ENCODE data around the gene LRRK1. TPM values are rescaled to one million over a fixed set of nuclear protein-coding genes. Genes with fewer than 3 reads are reported as not detected.
A peak's percentile ranks its signal among the peaks of the same experiment; 100 is the strongest.

LRRK1 gene
- total RNA-seq, 2 experiments from 2014 or later, result 1.2 to 1.9 TPM

DNA sequence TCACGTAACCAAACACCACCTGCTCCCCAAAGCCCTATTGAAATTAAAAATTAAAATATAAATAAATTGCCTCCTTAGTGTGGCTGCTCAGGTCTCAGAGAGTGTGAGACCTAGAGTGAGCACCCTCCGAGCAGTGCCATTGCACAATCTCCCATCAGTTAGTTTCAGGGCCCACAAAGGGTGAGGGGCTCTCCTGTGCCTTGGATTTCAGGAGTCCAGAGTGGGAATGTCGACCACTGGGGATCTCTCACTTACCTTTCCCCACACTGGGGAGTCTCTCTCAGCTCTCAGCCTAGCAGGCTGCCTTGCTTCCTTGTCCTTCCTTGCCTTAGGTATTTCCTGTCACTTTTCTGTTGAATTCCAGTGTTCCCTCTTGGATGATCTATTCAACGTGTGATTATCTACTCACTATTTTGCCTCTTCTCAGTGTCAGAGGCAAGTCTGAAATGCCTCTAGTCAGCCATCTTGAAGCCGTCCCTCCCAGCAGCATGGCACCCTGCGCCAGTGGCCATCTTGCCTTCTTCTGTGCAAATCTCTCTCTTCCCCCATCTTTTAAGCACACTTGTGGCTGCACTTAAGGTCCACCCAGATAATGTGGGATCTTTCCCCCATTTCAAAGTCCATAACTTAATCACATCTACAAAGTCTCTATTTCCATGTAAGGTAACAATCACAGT lies 119.3 kb downstream of the LRRK1 start:
- Mint-ChIP-seq H3K36me3 (peaks cover 13% of the 10 kb centered on the region), H3K27ac (no peak overlapping the region), H3K4me3 (no peak overlapping the region), H3K9me3 (ENCODE audit: low read depth) (peaks cover 14% of the 10 kb centered on the region), H3K4me1 (peaks cover 4% of the 10 kb centered on the region), H3K27me3 (peaks cover 71% of the 10 kb centered on the region)
- DNase-seq (peak; percentile 22), ATAC-seq (no peak)
- CTCF ChIA-PET, result interaction anchor here (2.2 kb wide), 1 partner anchor 30 kb away, joined by 7 read pairs; no protein-coding TSS in a partner anchor

DNA sequence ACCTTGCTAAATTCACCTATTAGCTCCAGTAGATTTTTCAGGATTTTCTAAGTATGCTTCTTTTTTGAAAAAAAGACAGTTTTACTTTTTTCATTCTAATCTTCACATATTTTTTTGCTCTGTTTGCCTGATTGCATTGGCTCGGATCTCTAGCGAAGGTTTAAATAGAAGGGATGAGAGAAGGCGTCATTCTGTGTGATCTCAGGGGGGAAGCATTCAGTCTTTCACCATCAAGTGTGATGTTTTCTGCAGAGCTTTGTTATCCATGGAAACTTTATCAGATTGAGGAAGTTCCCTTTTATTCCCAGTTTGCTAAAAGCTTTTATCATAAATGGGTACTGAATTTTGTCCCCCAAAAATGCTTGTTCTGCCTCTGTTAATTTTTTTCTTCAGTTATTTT lies 120.3 kb downstream of the LRRK1 start:
- H3K27ac Mint-ChIP-seq, result no peak overlapping the region
- CTCF ChIA-PET, result interaction anchor here (1.3 to 2.2 kb wide), 2 partner anchors 28 to 31 kb away, joined by 3 to 7 read pairs; no protein-coding TSS in a partner anchor
- no peak overlapping the region for H3K4me3 Mint-ChIP-seq
- peaks cover 14% of the 10 kb centered on the region for H3K9me3 Mint-ChIP-seq (ENCODE audit: low read depth)
- DNase-seq, result no peak
- ATAC-seq, result no peak
- peaks cover 4% of the 10 kb centered on the region for H3K4me1 Mint-ChIP-seq
- peaks cover 13% of the 10 kb centered on the region for H3K36me3 Mint-ChIP-seq
- H3K27me3 Mint-ChIP-seq, result peaks cover 61% of the 10 kb centered on the region

DNA sequence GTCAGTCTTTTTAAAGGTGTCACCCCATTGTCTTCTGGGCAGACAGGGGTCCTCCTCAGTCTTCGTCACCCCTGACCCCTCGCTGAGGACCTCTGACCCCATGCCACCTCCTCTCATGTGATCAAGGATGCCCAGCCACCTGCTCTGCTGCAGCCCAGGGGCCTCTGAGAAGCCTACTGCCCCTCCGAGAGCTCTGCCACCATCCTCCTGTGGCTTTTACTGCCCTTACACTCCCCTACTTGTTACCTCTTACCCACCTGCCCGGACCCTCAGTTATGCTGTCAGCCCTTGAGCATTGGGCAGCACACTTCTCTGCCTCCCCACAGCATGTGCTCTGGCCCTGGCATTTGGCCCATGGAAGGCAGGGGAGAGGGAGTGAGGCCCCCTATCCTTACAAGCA lies 123.2 kb downstream of the LRRK1 start:
- H3K9me3 Mint-ChIP-seq (ENCODE audit: low read depth), result no peaks in the 10 kb centered on the region
- no peaks in the 10 kb centered on the region for H3K4me1 Mint-ChIP-seq
- no peak overlapping the region for H3K4me3 Mint-ChIP-seq
- no peak for ATAC-seq
- H3K36me3 Mint-ChIP-seq, result no peaks in the 10 kb centered on the region
- no peak overlapping the region for H3K27ac Mint-ChIP-seq
- DNase-seq, result peak; percentile 26
- peaks cover 37% of the 10 kb centered on the region for H3K27me3 Mint-ChIP-seq
- CTCF ChIA-PET, result interaction anchor here (1.4 kb wide), 1 partner anchor 34 kb away, joined by 3 read pairs; no protein-coding TSS in a partner anchor

DNA sequence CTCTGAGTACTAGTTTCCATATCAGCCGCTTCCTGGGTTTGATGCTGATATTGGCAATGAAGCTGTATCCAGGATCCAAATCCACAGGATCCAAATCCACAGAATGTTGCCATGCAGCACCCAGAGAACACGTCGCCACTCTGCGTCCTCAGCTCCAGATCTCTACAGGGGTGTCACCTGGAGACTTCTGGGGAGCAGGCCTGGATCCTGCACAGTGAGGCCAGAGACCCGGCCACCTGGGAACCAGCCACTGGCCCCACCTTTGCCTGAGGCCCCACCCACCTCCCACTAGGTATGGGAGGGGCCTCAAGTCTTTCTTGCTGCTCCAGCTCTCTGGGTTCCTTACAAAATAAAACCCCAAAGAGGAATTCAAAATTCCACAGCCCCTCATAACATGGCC lies 123.9 kb downstream of the LRRK1 start:
- Mint-ChIP-seq H3K36me3 (no peaks in the 10 kb centered on the region), H3K4me1 (no peaks in the 10 kb centered on the region), H3K27ac (no peak overlapping the region), H3K9me3 (ENCODE audit: low read depth) (no peaks in the 10 kb centered on the region), H3K4me3 (no peak overlapping the region), H3K27me3 (peaks cover 37% of the 10 kb centered on the region)
- CTCF ChIA-PET, result interaction anchor here (1.4 kb wide), 1 partner anchor 34 kb away, joined by 3 read pairs; no protein-coding TSS in a partner anchor
- no peak for ATAC-seq
- peak; percentile 18 for DNase-seq

DNA sequence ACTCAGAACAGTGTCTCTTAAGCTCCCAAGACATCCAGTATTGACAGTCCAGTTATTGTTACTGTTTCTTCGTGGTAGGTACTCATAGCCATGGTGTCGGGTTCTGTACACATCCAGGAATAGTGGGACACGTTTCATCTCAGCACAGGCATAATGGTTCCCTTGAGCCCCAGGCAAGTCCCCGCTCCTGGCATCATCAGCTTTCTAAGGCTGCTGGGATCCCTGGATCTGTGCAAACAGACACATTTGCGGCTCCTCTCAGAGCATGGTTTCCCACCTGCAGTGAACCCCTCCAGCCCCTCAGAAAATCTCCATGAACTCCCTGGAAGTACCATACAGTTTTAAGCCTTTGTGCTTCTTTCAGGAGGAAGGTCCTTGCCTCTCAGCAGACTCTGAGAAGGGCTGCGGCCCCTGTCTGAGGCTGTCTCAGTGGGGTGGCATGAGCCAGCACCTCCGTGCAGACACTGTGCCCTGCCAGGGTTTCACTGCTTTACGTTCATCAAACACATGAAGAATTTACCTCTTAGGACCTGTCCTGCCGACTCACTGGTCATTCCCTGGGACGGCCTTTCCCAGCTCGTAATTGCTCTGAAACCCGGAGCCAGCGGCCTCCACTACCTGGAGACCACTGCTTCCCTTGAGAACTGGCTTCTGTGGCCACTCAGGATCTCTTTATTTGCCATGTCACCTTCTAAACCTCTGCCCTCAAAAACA lies 124.9 kb downstream of the LRRK1 start:
- H3K9me3 Mint-ChIP-seq (ENCODE audit: low read depth), result no peaks in the 10 kb centered on the region
- H3K4me1 Mint-ChIP-seq, result no peaks in the 10 kb centered on the region
- no peak overlapping the region for H3K4me3 Mint-ChIP-seq
- no peak overlapping the region for H3K27ac Mint-ChIP-seq
- peaks cover 30% of the 10 kb centered on the region for H3K27me3 Mint-ChIP-seq
- CTCF ChIA-PET, result interaction anchor here (1.0 kb wide), 1 partner anchor 37 kb away, joined by 3 read pairs; no protein-coding TSS in a partner anchor
- H3K36me3 Mint-ChIP-seq, result no peaks in the 10 kb centered on the region
- ATAC-seq (no peak), DNase-seq (peak; percentile 25)

DNA sequence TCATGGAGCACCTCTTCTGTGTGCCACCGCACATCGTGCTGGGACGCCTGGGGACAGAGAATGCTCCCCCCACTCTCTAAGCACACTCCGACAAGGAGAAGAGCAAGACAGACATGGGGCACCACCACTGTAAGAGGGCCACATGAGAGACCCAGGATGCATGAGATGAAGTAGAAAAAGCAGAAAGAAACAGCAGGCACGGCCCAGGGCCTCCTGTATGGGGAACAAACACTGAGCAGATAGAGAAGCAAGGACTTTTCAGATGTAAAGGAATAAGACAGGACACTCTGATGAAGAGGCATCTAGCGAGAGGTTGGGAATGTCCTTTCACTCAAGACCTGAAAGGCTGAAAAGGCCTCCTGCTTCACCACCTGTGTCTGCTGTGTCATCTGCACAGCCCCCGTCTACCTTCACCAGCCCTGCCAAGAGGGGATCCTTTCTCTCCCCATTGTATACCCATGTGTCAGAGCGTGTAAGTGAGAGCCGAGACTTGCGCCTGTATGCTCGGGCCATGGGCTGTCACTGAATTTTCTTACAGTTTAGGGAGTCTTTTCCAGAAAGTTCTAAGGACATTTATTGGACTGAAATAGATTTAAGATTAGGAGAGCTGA lies 125.6 kb downstream of the LRRK1 start:
- Mint-ChIP-seq H3K4me3 (no peak overlapping the region), H3K4me1 (no peaks in the 10 kb centered on the region), H3K9me3 (ENCODE audit: low read depth) (no peaks in the 10 kb centered on the region), H3K36me3 (no peaks in the 10 kb centered on the region), H3K27me3 (peaks cover 24% of the 10 kb centered on the region), H3K27ac (no peak overlapping the region)
- CTCF ChIA-PET, result interaction anchor here (1.0 to 1.1 kb wide), 2 partner anchors 38 to 455 kb away, joined by 3 read pairs; no protein-coding TSS in a partner anchor
- DNase-seq, result peak; percentile 30
- ATAC-seq, result no peak

DNA sequence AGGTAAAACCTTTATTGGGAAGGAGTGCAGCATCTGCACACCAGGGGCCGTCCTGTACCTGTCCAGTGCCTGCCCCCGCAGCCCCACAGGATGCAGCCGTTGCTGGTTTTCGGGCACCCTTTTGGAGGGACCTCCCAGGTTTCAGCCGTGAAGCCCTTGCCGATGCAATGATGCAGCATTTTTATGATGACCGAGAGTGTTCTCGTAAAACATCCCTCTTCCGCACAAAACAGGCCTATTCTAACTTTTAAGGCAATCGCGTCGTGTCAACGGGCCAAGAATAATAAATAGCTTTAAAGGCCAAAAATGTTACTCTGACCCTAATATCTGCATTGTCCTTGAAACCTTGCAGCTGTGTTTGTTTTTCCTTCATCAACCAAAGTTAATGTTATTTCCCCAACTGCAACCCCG lies 126.1 kb downstream of the LRRK1 start:
- Mint-ChIP-seq H3K4me1 (no peaks in the 10 kb centered on the region), H3K4me3 (no peak overlapping the region), H3K9me3 (ENCODE audit: low read depth) (no peaks in the 10 kb centered on the region), H3K36me3 (no peaks in the 10 kb centered on the region), H3K27me3 (peaks cover 20% of the 10 kb centered on the region), H3K27ac (no peak overlapping the region)
- CTCF ChIA-PET, result interaction anchor here (1.1 kb wide), 1 partner anchor 456 kb away, joined by 3 read pairs; no protein-coding TSS in a partner anchor
- no peak for ATAC-seq
- peak; percentile 31 for DNase-seq

DNA sequence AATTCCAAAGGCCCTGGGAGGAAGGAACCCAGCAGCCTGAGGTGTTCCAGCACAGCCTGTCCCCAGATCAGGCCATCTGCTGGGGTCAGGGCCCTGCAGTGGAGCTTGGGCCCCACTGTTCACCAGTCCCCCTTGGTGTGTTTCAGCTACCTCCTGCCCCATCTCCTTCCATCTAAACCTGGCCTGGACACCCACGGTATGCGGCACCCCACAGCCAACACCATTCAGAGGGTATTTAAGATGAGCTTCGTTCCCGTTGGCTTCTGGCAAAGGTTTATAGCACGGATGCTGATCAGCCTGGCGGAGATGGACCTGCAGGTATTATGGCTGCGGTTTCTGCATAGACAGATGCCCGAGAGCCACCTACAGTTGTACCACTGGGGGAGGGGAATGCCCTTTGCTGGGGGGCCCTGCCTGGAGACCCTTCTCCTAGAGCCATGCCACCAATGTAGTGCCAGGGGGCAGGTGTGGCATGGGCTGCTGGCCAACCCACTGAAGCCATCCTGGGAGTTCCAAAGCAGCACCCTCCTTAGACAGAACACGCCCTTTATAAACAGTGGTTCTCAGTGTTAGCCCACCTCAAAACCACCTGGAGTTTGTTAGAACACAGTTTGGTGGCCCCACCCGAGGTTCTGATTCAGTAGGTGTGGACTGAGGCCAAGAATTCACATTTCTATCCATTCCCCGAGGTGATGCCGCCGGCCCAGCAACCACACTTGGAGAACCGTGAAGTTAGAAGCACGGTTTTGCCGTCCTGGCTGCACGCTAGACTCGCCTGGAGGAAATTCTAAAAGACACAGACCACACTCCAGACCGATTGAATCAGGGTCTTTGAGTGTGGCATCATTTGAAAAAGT lies 126.9 kb downstream of the LRRK1 start:
- Mint-ChIP-seq H3K27ac (no peak overlapping the region), H3K27me3 (peaks cover 13% of the 10 kb centered on the region), H3K4me3 (no peak overlapping the region), H3K36me3 (no peaks in the 10 kb centered on the region), H3K9me3 (ENCODE audit: low read depth) (no peaks in the 10 kb centered on the region), H3K4me1 (no peaks in the 10 kb centered on the region)
- no peak for ATAC-seq
- CTCF ChIA-PET, result interaction anchor here (1.1 kb wide), 1 partner anchor 457 kb away, joined by 3 read pairs; no protein-coding TSS in a partner anchor
- peak; percentile 25 for DNase-seq

DNA sequence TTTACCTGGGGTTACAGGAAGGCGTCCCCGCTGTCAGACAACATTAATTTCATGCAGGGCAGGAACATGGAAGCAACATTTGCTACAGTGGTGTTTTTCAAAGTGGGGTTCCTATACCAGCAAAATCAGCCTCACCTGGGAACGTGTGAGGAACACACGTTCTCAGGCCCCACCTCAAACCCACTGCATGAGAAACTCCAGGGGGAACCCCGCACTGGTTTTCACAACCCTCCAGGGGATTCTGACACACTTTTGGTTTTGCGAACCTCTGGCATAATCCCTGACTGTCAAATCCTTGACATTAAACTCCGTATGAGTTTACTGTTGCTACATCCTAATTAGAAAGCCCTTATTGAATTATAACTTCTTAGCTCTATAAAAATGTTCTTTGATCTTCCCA lies 127.7 kb downstream of the LRRK1 start:
- ATAC-seq (no peak), DNase-seq (no peak)
- no peak overlapping the region for H3K4me3 Mint-ChIP-seq
- no peaks in the 10 kb centered on the region for H3K4me1 Mint-ChIP-seq
- no peaks in the 10 kb centered on the region for H3K36me3 Mint-ChIP-seq
- peaks cover 5% of the 10 kb centered on the region for H3K27me3 Mint-ChIP-seq
- H3K9me3 Mint-ChIP-seq (ENCODE audit: low read depth), result no peaks in the 10 kb centered on the region
- CTCF ChIA-PET, result interaction anchor here (1.8 kb wide), 1 partner anchor 38 kb away, joined by 10 read pairs; no protein-coding TSS in a partner anchor
- no peak overlapping the region for H3K27ac Mint-ChIP-seq

DNA sequence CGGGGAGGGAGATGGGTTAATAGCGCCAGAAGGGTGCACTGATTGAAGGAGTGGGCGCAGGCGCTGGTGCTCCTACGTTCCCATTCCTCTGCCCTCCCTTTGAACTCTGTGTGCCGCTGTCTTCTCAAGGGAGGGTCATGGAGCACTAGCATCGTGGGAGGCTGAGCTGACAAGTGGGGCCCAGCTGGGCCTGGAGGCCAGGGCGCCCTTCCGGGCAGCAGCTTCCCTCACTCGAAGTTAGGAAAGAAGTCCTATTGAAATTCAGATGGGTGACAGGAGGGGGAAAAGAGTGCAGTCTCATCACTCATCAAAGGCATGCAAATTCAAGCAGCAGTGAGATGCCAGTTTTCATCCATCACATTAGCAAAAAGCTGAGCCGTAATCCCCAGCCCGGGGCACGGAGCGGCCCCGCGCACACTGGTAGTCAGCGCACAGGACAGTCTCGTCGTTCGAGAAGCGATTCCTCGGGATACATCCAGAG lies 128.2 kb downstream of the LRRK1 start:
- H3K9me3 Mint-ChIP-seq (ENCODE audit: low read depth), result no peaks in the 10 kb centered on the region
- ATAC-seq, result no peak
- peak; percentile 21 for DNase-seq
- no peak overlapping the region for H3K27ac Mint-ChIP-seq
- no peaks in the 10 kb centered on the region for H3K4me1 Mint-ChIP-seq
- no peak overlapping the region for H3K4me3 Mint-ChIP-seq
- no peaks in the 10 kb centered on the region for H3K36me3 Mint-ChIP-seq
- CTCF ChIA-PET, result interaction anchor here (1.8 kb wide), 1 partner anchor 39 kb away, joined by 10 read pairs; no protein-coding TSS in a partner anchor
- peaks cover 1% of the 10 kb centered on the region for H3K27me3 Mint-ChIP-seq

DNA sequence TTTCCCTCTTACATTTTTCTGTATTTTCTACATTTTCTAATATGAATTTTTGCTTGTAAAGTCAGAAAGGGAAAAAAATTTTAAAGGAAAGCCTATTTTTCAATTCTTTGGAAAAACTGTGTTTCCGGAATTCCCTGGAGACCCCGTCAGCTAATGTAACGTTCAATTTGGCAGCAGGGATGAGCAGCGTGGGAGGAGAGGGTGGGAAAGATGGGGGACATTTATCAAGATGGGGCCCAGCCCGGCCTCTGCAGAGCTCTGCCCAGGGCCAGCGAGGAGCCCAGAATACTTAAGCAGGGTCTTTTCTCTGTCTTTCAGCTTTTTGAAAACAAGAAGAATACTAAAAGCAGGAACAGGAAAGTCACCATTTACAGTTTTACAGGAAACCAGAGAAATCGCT lies 129.0 kb downstream of the LRRK1 start:
- Mint-ChIP-seq H3K27me3 (no peaks in the 10 kb centered on the region), H3K27ac (no peak overlapping the region), H3K4me1 (no peaks in the 10 kb centered on the region), H3K36me3 (no peaks in the 10 kb centered on the region), H3K4me3 (no peak overlapping the region), H3K9me3 (ENCODE audit: low read depth) (no peaks in the 10 kb centered on the region)
- no peak for ATAC-seq
- peak; percentile 26 for DNase-seq
- CTCF ChIA-PET, result interaction anchor here (1.8 kb wide), 1 partner anchor 40 kb away, joined by 10 read pairs; no protein-coding TSS in a partner anchor

DNA sequence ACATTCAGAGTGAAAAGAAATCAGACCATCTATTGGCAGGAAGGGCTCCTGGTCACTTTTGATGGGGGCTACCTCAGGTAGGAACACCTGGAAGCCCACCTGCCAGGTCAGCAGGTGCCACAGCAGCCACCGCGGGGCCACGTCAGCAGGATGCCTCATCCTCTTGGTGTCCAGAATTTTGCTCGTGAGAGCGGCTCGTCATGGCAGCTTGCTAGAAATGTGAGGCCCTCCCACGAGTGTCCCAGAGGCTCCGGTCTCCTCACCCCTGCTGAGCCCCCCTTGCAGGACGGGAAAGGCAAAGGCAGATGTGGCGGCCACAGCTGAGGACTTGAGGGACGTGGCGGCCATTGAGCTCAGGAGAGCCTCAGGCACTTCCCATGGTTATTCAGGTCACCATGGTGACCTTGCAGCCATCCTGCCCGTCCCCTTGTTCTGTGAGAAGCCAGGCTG lies 129.4 kb downstream of the LRRK1 start:
- CTCF ChIA-PET, result interaction anchor here (1.8 kb wide), 1 partner anchor 40 kb away, joined by 10 read pairs; no protein-coding TSS in a partner anchor
- no peaks in the 10 kb centered on the region for H3K9me3 Mint-ChIP-seq (ENCODE audit: low read depth)
- no peak overlapping the region for H3K27ac Mint-ChIP-seq
- no peaks in the 10 kb centered on the region for H3K36me3 Mint-ChIP-seq
- H3K27me3 Mint-ChIP-seq, result no peaks in the 10 kb centered on the region
- H3K4me3 Mint-ChIP-seq, result no peak overlapping the region
- ATAC-seq, result no peak
- no peaks in the 10 kb centered on the region for H3K4me1 Mint-ChIP-seq
- peak; percentile 38 for DNase-seq
